SHP77 treated with DMSO at 0.1 percent for 48 hours (cell line): Measurements from ENCODE around the gene HPD.
A peak's percentile ranks its signal among the peaks of the same experiment; 100 is the strongest.
"Not testable (repeated sequence)": the region's sequence is repeated elsewhere in the genome, so short reads cannot be mapped to it uniquely, and the experiment has no call there.

Source experiments
- DNase-seq: peaks from one replicate; lab custom pipeline; 2025; lab: John Stamatoyannopoulos, UW

The HPD gene

GRCh38 chr12:121866331-121866730 lies 7.7 kb upstream of the HPD start:
- no peak for DNase-seq

GRCh38 chr12:121861636-121862254 lies 3.1 kb upstream of the HPD start:
- DNase-seq, result no peak

DNA sequence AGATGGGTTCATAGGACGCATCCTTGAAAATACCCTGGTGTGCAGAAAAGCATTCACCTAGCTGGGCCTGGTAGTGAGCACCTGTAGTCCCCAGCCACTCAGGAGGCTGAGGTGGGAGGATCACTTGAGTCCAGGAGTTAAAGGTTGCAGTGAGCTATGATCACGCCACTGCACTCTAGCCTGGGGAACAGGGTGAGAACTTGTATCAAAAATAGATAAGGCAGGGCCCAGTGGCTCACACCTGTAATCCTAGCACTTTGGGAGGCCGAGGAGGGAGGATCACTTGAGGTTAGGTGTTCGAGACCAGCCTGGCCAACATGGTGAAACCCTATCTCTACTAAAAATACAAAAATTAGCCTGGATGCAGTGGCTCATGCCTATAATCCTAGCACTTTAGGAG lies 2.0 kb upstream of the HPD start:
- DNase-seq, result not testable (repeated sequence)

GRCh38 chr12:121860257-121860656 lies 1.6 kb upstream of the HPD start:
- no peak for DNase-seq

- DNase-seq, result no peak
Measured at GRCh38 chr12:121858318-121858661, 369 bp downstream of the HPD start.

- no peak for DNase-seq
Measured at GRCh38 chr12:121857322-121858246, 1.1 kb downstream of the HPD start.

GRCh38 chr12:121852392-121852791 lies 6.3 kb downstream of the HPD start:
- not testable (repeated sequence) for DNase-seq

GRCh38 chr12:121849665-121850064 lies 9.0 kb downstream of the HPD start:
- DNase-seq, result no peak

- DNase-seq, result no peak
Measured at GRCh38 chr12:121849211-121849610, 9.4 kb downstream of the HPD start.

DNA sequence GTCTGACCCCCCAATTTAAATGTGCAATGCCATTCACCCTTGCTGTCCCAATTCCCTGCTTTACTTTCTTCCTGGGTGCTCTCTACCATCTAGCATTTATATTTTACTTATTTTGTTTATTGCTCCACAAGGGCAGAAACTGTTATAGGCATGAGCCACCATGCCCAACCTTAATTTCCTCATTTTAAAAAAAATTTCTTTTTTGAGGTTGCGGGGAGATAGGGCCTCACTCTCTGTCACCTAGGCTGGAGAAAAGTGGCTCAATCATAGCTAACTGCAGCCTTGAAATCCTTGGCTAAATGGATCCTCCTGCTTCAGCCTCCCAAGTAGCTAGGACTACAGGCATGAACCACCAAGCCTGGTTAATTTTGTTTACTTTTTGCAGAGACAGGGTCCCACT lies 13.0 kb downstream of the HPD start:
- DNase-seq, result no peak

GRCh38 chr12:121843236-121843982 lies 15.2 kb downstream of the HPD start:
- no peak for DNase-seq

GRCh38 chr12:121839993-121840761 lies 18.5 kb downstream of the HPD start:
- DNase-seq, result no peak

GRCh38 chr12:121839106-121839992 lies 19.3 kb downstream of the HPD start:
- peak; percentile 93 for DNase-seq

GRCh38 chr12:121838126-121838525 lies 20.5 kb downstream of the HPD start:
- no peak for DNase-seq

DNA sequence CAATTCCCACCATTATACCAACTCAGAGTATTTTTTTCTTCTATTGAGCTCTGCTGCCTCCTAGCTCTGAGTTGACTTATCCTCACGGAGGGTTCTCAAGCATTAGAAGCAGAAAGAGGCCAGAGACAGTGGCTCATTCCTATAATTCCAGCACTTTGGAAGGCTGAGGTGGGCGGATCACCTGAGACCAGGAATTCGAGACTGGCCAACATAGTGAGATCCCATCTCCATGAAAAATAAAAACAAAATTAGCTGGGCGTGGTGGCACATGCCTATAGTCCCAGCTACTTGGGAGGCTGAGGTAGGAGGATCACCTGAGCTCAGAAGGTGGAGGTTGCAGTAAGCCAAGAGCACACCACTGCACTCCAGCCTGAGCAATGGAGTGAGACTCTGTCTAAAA lies 21.0 kb downstream of the HPD start:
- DNase-seq, result no peak

DNA sequence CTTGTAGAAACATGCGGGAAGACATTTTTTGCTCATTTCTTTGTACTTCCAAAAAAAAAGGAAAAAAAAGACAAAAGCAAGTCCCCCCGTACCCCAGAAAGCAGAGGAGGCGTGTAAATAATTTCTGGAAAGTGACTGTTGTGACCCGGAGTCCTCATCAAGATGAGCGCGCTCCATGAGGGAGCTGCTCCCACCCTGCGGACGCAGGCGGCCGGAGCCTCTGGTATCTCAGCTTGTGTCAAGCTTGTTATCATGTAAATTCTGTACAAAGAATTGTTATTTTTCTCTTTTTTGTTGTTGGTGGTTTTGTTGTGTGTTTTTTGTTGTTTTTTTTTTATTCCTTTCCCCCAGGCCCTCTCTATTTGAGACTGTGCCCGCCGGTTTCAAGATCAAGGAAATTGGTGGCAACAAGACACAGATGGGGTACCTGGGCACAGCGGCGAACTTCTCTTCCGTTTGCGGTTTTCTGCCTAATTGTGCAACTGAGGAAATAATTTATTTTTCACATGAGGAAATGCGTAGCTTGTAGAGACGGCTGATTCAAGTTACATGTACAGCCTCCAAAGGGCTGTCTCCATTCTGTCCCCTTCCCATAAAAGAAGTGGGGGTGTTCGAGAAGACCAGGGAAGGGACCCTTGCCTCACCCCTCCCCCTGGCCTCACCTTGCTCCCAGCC lies 27.0 kb downstream of the HPD start:
- no peak for DNase-seq

DNA sequence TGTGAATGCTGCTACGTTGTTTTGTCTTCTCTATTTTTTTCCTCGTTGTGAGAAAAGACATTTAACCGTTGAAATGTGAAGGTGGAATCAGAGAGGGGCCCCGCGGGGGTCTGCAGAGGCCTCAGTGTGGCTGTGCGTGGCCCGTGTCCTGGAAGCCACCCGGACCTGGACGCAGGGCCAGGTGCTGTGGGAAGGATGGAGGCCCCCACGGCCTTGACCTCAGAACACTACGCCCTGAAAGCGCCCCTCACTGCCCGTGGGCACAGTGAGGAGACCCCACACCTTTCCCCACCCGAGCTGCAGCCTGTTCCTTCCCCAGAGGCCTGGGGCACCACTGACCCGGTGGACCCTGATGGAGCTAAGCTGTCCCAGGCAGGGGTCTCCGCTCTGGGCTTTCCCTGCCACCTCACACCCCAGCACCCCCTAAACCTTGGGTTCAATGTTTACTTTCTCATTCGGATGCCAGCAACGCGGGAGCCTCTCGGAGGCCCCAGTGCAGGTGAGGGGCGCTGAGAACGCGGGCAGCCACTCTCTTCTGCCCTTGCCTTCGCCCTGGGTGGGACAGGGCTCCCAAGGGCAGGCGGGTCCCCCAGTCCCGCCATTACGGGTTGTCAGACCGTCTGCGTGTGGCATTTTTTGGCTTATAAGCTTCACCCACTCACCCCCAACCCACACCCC lies 27.9 kb downstream of the HPD start:
- DNase-seq, result no peak

DNA sequence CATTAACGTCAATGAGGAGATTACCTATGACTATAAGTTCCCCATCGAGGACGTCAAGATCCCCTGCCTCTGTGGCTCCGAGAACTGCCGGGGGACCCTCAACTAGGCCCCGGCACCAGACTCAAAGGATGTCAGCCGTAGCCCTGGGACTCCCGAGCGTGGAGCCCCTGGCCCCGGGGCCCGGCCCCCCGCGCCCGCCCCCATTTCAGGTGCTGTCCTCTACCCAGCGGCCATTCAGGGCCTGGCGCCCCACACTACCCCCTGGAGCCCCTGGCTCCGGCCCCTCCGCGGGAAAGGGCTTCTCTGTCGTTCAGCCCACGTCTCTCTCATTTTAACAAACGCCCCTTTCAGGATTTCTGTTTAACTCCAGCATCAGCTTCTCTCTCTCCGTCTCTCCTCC lies 28.5 kb downstream of the HPD start:
- DNase-seq, result no peak

- DNase-seq, result no peak
Measured at GRCh38 chr12:121829250-121829918, 29.3 kb downstream of the HPD start.
